WTC11 (cell line): ENCODE results near the gene SIPA1L3. TPM values are rescaled to one million over a fixed set of nuclear protein-coding genes. Genes with fewer than 3 reads are reported as not detected.

Experiments used
- ATAC-seq: fragments of 200-7000 bp; cut with Tn5 transposase; 2 replicates; pipeline ENCODE4 v1.10.0; 2021; ENCODE audit warnings: mild to moderate bottlenecking, moderate library complexity
- CTCF ChIA-PET: fragments of 300-600 bp; sonication (Branson Sonifier 250); formaldehyde crosslinking; loops from one replicate; lab custom pipeline; 2021; ENCODE audit warnings: antibody characterized with exemption; lab: Charles Lee
- POLR2A ChIA-PET: fragments of 350-600 bp; sonication (Branson Sonifier 250); formaldehyde crosslinking; loops from one replicate; lab custom pipeline; 2021; ENCODE audit warnings: antibody characterized with exemption; lab: Charles Lee
- DNase-seq: peaks from one replicate; pipeline ENCODE4 v3.0.0; 2021; ENCODE audit warnings: low spot score
- H3K27ac Mint-ChIP-seq: 2 replicates; pipeline ENCODE4 v1.8.0; 2021; ENCODE audit warnings: mixed read lengths
- H3K27me3 Mint-ChIP-seq: 2 replicates; pipeline ENCODE4 v1.8.0; 2021; ENCODE audit warnings: low read depth, mild to moderate bottlenecking, moderate library complexity, mixed read lengths
- H3K36me3 Mint-ChIP-seq: 2 replicates; pipeline ENCODE4 v1.8.0; 2021; ENCODE audit warnings: mixed read lengths
- H3K4me1 Mint-ChIP-seq: 2 replicates; pipeline ENCODE4 v1.8.0; 2022; ENCODE audit warnings: mixed read lengths
- H3K4me3 Mint-ChIP-seq: 2 replicates; pipeline ENCODE4 v1.8.0; 2021; ENCODE audit warnings: mild to moderate bottlenecking, moderate library complexity, mixed read lengths
- H3K9me3 Mint-ChIP-seq: 2 replicates; pipeline ENCODE4 v1.8.0; 2021; ENCODE audit warnings: mixed read lengths
- CREB1 ChIP-seq: sonication (generic); formaldehyde crosslinking; IDR thresholded peaks from 2 replicates; pipeline ENCODE4 v1.8.0; 2023; ENCODE audit warnings: mild to moderate bottlenecking, missing genetic modification reagents
- E2F4 ChIP-seq: sonication (generic); formaldehyde crosslinking; IDR thresholded peaks from 2 replicates; pipeline ENCODE4 v1.8.1; 2022; ENCODE audit warnings: low read depth, mild to moderate bottlenecking, moderate library complexity, missing genetic modification reagents, borderline replicate concordance
- ERG ChIP-seq: fragments of 250-450 bp; sonication (Bioruptor Pico); IDR thresholded peaks from 2 replicates; pipeline ENCODE4 v1.8.0; 2021; ENCODE audit warnings: mild to moderate bottlenecking
- KAT7 ChIP-seq: sonication (generic); formaldehyde crosslinking; IDR thresholded peaks from 2 replicates; pipeline ENCODE4 v1.8.1; 2023; ENCODE audit warnings: missing genetic modification reagents, mild to moderate bottlenecking, borderline replicate concordance
- NFYB ChIP-seq: sonication (generic); formaldehyde crosslinking; conservative IDR thresholded peaks from 2 replicates; pipeline ENCODE4 v1.8.0; 2022; ENCODE audit warnings: low read depth, missing genetic modification reagents
- NR1H2 ChIP-seq: sonication (generic); formaldehyde crosslinking; IDR thresholded peaks from 2 replicates; pipeline ENCODE4 v1.9.0; 2021; ENCODE audit warnings: mild to moderate bottlenecking, moderate library complexity, missing genetic modification reagents
- PRDM15 ChIP-seq: sonication (generic); formaldehyde crosslinking; IDR thresholded peaks from 2 replicates; pipeline ENCODE4 v1.8.0; 2022; ENCODE audit warnings: missing genetic modification reagents
- PRRX2 ChIP-seq: fragments of 250-450 bp; sonication (Bioruptor Pico); IDR thresholded peaks from 2 replicates; pipeline ENCODE4 v1.8.0; 2021; ENCODE audit warnings: mild to moderate bottlenecking
- SOX15 ChIP-seq: fragments of 250-450 bp; sonication (Bioruptor Pico); IDR thresholded peaks from 2 replicates; pipeline ENCODE4 v1.9.0; 2021; ENCODE audit warnings: mild to moderate bottlenecking
- TEAD1 ChIP-seq: sonication (generic); formaldehyde crosslinking; IDR thresholded peaks from 2 replicates; pipeline ENCODE4 v1.8.0; 2022; ENCODE audit warnings: mild to moderate bottlenecking, missing genetic modification reagents
- ZBTB43 ChIP-seq: sonication (generic); formaldehyde crosslinking; IDR thresholded peaks from 2 replicates; pipeline ENCODE4 v1.8.1; 2023; ENCODE audit warnings: mild to moderate bottlenecking, missing genetic modification reagents
- ZNF281 ChIP-seq: sonication (generic); formaldehyde crosslinking; IDR thresholded peaks from 2 replicates; pipeline ENCODE4 v1.8.0; 2023; ENCODE audit warnings: mild to moderate bottlenecking, missing genetic modification reagents
- ZNF671 ChIP-seq: fragments of 250-450 bp; sonication (Bioruptor Pico); IDR thresholded peaks from 2 replicates; pipeline ENCODE4 v1.8.0; 2021; ENCODE audit warnings: mild to moderate bottlenecking
- total RNA-seq: library from RNA; stranded (reverse); gene quantifications from 3 replicates; pipeline ENCODE4 v1.2.3, GENCODE V29; 2021

Gene SIPA1L3
- total RNA-seq, 1 experiment from 2014 or later = 41.5 TPM

- no peak for TF ChIP-seq ZBTB43 (CRISPR knock-in tag)
- TF ChIP-seq ZNF671 (CRISPR knock-in tag) = no peak
- no peak for TF ChIP-seq PRDM15 (CRISPR knock-in tag)
- no peak for TF ChIP-seq ERG (CRISPR knock-in tag)
- no peak for TF ChIP-seq TEAD1 (CRISPR knock-in tag)
These were observed 114.3 kb downstream of the SIPA1L3 start (continued) for GRCh38 chr19:38021352-38021751.

- TF ChIP-seq E2F4 (CRISPR knock-in tag) (no peak), NFYB (no peak), KAT7 (no peak), NR1H2 (CRISPR knock-in tag) (no peak), PRRX2 (CRISPR knock-in tag) (no peak), ZNF281 (no peak), CREB1 (no peak), SOX15 (no peak)
- ChIA-PET CTCF (no interaction called here), POLR2A (interaction anchor here (0.6 kb wide), 1 partner anchor 73 kb away, joined by 3 read pairs; no protein-coding TSS in a partner anchor)
- Mint-ChIP-seq H3K4me3 (no peak overlapping the region), H3K4me1 (peaks cover 29% of the 10 kb centered on the region), H3K9me3 (no peaks in the 10 kb centered on the region), H3K36me3 (no peaks in the 10 kb centered on the region), H3K27me3 (no peaks in the 10 kb centered on the region), H3K27ac (peak overlapping the region; percentile 76)
- DNase-seq (no peak), ATAC-seq (no peak)
These were observed 116.0 kb downstream of the SIPA1L3 start for GRCh38 chr19:38022791-38023670.
